ENCODE results near the gene EDDM13.
"Not testable (repeated sequence)": the region's sequence is repeated elsewhere in the genome, so short reads cannot be mapped to it uniquely, and the experiment has no call there.

EDDM13 gene

GRCh38 chr19:56321989-56322440 lies 49.5 kb downstream of the EDDM13 start:
- no peak for DNase-seq

- no peak for DNase-seq
These were observed 51.9 kb downstream of the EDDM13 start for GRCh38 chr19:56324436-56324835.

GRCh38 chr19:56332695-56333094 lies 60.1 kb downstream of the EDDM13 start:
- DNase-seq: no peak

- DNase-seq: peak; percentile 37
These were observed 61.0 kb downstream of the EDDM13 start for GRCh38 chr19:56333506-56333905.

- DNase-seq: not testable (repeated sequence)
These were observed 62.8 kb downstream of the EDDM13 start for GRCh38 chr19:56335371-56335770.

GRCh38 chr19:56337077-56337476 lies 64.5 kb downstream of the EDDM13 start:
- DNase-seq: not testable (repeated sequence)

- not testable (repeated sequence) for DNase-seq
These were observed 66.5 kb downstream of the EDDM13 start for GRCh38 chr19:56339031-56339430.

- no peak for DNase-seq
These were observed 69.4 kb downstream of the EDDM13 start for GRCh38 chr19:56341948-56342347.

- no peak for DNase-seq
These were observed 74.7 kb downstream of the EDDM13 start for GRCh38 chr19:56347163-56347778.

- no peak for DNase-seq
These were observed 75.8 kb downstream of the EDDM13 start for GRCh38 chr19:56348289-56348877.

GRCh38 chr19:56350416-56351045 lies 78.0 kb downstream of the EDDM13 start:
- DNase-seq: peak; percentile 50

GRCh38 chr19:56351208-56351607 lies 78.7 kb downstream of the EDDM13 start:
- DNase-seq: no peak

- DNase-seq: no peak
These were observed 83.0 kb downstream of the EDDM13 start for GRCh38 chr19:56355517-56355916.

- DNase-seq: no peak
These were observed 84.4 kb downstream of the EDDM13 start for GRCh38 chr19:56356944-56357343.

All from fibroblast of upper back skin (primary cell).